Central memory CD4-positive, alpha-beta T cell (primary cell): ENCODE measurements around the gene CFAP74.

Experiments
- DNase-seq: peaks from one replicate; pipeline ENCODE4 v3.0.0; 2022
- total RNA-seq, 3 experiments: gene quantifications; one replicate each; lab custom pipeline; 2026; lab: John Stamatoyannopoulos, UW

The CFAP74 gene, protein sequence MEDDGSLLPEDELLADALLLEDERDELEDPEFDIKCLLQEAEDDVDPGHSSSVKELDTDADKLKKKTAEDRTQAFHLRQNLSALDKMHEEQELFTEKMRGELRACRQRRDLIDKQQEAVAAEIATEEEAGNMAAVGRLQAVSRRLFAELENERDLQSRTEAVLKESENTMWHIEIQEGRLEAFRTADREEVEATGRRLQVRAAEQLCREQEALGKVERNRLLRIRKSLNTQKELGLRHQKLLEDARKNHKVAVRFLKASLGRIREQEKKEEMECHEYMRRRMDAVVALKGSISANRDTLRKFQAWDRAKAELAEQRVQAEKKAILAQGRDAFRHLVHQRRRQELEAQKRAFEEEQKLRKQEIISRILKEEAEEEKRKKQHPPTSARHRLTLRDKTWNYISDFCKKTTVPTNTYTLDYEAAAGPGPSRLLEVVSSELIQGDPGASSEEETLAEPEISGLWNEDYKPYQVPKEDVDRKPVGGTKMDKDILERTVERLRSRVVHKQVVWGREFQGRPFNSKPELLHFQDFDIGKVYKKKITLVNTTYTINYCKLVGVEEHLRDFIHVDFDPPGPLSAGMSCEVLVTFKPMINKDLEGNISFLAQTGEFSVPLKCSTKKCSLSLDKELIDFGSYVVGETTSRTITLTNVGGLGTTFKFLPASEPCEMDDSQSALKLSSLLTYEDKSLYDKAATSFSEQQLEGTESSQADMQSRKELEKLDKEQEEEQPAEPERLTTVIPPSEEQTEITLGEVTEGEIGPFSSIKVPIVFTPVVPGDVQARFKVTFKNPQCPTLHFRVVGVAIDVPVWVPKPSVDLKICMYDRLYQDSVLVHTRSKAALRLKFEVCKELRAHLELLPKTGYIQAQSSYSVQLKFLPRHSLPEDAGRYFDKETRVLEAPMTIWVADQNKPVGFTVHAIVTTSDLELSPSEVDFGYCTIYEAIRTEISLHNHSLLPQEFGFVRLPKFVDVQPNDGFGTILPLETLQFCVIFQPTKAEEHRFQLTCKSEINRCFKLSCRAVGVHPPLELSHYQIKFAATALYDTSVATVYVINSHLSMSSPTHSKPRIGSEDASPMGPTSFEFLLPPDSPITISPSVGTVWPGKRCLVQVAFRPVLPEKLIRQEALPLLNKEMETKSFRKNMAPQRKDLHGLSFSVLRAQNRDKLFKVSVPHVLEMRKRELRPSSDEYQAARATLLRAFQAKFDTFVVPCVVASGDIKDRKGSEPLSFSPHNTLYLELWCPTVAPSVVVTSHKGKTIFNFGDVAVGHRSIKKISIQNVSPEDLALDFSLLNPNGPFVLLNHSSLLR (N-terminal part only)
- total RNA-seq: 0 to 0.39 (median 0.07) reads per million in 3 experiments

DNA sequence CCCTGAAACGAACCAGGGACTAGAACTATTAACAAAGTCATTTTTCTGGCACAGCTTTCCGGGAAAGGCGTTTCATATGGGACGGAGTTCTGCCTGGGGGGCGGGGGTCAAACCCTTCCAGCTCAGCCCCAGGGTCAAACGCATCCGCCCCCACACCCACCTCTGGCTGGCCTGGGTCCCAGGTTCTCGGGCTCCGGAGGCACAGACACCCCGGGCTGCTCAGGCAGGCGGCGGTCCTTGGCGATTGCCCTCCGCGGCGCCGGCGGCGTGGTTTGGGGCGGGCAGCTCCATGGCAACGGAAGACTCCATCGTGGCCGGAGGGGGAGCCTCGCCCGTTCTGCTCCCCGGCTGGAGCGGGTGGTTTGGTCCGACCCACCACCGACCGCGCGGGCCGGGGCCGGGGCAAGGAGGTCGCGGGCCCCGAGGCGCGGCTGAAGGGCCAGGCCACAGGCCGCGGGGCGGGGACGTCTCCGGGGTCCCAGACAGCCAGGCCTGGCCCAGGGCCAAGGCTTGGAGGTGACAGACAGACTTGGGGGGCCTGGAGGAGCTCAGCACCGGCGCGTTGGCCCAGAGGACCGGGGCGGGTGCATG lies at the start of gene CFAP74:
Gene CFAP74, minus strand, starts transcription at position 246 of the 591 bp plus-strand sequence. CDS start 12,830 bp downstream, outside the sequence.
- DNase-seq: no peak

GRCh38 chr1:2053217-2053616 lies 49.6 kb upstream of the CFAP74 start:
- no peak for DNase-seq

GRCh38 chr1:2052756-2053155 lies 49.2 kb upstream of the CFAP74 start:
- no peak for DNase-seq

DNA sequence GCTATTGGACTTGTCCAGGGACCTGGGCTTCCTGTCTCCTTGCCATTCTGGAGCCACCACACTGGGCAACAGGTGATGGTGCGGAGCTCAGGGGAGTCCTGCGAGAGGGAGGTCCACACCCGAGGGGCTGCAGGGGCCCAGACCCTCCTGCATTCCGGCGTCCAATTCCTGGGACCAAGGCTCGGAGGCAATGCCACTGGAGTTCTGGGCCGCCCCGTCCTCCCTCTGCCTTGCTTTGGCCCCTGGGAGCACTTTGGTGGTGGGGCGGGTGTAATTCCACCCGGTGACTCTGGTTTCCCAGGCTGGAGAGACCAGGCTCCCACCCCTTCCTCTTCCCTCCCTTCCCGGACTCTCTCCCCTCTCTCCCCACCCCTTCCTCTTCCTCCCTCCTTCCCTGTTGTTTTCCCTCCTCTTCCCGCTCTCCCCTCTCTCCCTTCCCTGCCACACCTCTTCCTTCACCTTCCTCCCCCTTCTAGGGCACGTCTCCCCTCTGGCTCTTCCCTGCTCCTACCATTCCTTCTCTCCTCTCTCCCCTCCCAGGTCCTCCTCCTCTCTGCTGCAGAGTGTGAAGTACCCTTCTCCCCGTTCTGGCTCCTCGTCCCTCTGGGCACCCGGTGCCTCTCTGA lies 48.6 kb upstream of the CFAP74 start:
- no peak for DNase-seq

GRCh38 chr1:2050793-2051682 lies 47.5 kb upstream of the CFAP74 start:
- no peak for DNase-seq

DNA sequence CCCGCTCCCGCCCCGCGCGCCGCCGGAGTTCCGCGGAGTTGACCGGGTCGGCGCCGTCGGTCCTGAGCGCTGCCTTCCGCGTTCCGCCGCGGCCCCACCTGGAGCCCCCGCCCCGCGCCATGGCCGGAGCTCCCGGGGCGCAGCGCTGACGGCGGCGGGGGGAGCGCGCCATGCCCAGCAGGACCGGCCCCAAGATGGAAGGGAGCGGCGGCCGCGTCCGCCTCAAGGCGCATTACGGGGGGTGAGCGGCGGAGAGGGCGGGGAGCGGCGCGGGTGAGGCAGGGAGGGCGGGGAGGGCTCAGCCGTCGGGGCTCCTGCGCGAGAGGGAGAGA lies 46.8 kb upstream of the CFAP74 start:
- DNase-seq: no peak

DNA sequence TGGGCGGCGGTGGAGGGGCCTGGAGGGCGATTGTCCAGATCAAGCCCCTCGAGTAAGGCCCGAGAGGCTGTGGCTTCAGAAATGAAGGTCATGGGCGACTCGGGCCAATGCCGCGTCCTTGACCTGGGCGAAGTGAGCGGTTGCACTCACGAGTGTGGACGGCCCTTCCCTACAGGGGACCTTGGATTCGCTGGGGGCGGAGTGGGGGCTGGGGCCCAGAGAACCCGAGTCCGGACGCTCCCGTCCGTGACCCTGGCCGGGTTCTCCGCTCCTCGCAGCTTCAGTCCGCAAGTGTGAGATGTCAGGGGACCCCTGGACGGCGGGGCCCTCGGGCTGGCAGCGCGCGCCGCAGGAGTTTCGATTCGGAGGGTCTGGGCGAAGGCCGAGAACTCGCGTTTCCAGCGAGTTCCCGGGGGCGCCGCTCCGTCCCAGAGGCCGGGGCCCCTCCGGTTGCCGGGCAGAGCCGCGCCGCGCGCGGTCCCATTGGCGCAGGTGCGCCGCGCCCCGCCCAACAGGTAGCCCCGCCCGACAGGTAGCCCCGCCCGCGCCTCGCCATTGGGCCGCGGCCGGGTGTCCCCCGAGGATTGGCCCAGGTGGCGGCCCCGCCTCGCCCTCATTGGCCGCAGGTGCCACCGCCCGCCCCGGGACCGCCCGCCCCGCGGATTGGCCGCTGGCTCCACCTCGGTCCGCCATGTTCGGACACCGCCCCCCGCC lies 46.3 kb upstream of the CFAP74 start, which contains the start of gene PRKCZ:
Gene PRKCZ, plus strand, starts transcription at position 694 of the 714 bp plus-strand sequence. CDS start 220 bp downstream, outside the sequence.
- peak; percentile 93 for DNase-seq

DNA sequence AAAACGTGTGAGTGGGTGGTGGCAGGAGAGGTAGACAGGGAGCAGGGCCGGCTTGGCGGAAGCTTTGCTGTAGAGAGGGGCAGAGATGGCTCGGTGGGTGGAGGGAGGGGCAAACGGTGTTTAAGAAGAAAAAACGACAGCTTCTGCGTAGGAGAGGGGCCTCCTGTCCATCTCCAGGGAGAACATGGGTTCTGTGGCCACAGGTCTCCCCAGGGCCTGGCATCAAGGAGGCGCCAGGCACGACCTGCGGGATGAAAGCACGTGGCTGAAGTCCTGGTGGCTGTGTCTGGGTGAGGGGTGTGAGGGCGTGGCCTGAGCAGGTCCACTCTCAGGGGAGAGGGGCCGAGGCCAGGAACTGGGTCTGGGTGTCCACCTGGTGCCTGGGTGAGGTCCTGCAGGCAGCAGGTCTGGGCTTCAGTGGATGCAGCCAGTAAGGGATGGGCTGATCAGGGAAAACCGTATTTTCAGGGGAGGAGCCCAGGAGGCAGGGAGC lies 45.7 kb upstream of the CFAP74 start:
- DNase-seq: no peak

DNA sequence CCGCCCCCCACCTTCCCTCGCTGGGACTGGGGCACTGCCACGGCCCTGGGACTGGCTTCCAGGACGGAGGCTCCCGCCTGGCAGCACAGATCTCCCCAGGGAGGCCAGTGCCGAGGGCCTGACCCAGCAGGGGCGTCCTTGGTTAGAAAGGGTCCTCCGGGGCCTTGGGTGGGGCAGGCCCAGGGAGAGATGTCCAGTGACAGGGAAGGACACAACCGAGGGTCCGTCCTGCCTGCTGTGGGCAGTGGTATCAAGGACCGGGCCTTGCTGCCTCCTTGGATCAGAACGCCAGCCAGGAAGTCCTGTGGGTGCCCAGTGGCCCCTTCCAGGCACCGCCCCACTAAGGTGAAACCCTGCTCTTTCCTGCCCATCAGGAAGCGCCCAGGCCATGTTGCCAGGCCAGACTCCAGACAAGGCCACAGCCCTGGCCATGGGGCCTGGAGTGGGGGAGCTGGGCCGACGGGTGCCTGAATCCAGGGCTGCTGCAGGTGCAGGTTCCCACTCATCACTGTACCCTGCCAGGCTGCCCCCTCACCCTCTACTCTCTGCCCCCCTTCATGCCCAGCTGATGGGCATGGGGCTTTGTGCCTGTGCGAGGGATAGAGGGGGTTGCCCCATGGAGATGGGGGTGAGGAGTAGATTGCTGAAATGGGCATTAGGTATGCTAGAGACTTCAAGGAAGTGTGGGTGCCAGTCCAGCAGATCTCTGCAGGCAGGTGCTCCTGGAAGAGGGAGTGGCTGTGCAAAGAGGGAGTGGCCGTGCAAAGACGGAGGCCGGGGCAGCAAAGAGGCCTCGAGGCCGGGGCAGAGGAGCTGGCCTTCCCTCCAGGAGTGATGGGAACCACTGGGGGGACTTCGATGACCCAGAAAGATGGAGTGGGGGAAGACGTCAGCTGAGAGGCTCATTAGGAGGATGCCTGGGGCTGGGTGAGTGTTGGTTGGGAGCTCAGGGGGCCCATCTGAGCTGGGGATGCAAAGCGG lies 44.5 kb upstream of the CFAP74 start:
- no peak for DNase-seq

- DNase-seq: no peak
Measured at GRCh38 chr1:2046953-2047748, 43.6 kb upstream of the CFAP74 start.

- no peak for DNase-seq
Measured at GRCh38 chr1:2046174-2046917, 42.8 kb upstream of the CFAP74 start.

- no peak for DNase-seq
Measured at GRCh38 chr1:2045468-2046173, 42.0 kb upstream of the CFAP74 start.

- peak; percentile 75 for DNase-seq
Measured at GRCh38 chr1:2044510-2045319, 41.1 kb upstream of the CFAP74 start.

DNA sequence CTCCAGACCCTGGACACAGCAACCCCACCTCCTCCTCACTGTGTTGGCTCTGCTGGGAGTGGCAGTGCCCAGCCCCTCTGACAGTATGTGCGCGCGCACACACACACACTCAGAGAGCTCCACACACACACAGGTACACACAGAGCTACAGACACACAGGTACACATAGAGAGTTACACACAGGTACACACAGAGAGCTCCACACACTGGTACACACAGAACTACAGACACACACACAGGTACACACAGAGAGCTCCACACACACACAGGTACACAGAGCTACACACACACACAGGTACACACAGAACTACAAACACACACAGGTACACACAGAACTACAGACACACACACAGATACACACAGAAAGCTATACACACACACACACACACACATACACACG lies 40.3 kb upstream of the CFAP74 start:
- no peak for DNase-seq
